Spleen (tissue), 11 donors: Measurements from ENCODE around the gene CLEC3B. TPM values are rescaled to one million over a fixed set of nuclear protein-coding genes. Genes with fewer than 3 reads are reported as not detected.

Experiments
- DNase-seq: peaks from one replicate; pipeline ENCODE4 v3.0.0-alpha.2; 2020
- H3K27ac ChIP-seq, 8 donors: fragments of 200-600 bp; sonication (generic) in 7 of 8; 1 replicate in 4 of 8; 2 replicates in 4 of 8; pipeline versions ENCODE4 v1.5.0 to v1.8.0; 2016 to 2021; ENCODE audit warnings: inconsistent platforms in 4 of 8, mild to moderate bottlenecking in 4 of 8, moderate library complexity in 1 of 8
- H3K27me3 ChIP-seq, 7 donors: fragments of 200-600 bp; sonication (generic) in 6 of 7; replicated peaks in 1 of 7; 1 replicate in 4 of 7; 2 replicates in 3 of 7; pipeline versions ENCODE4 v1.5.0 to v1.8.0; 2016 to 2021; ENCODE audit warnings: inconsistent platforms in 3 of 7, mild to moderate bottlenecking in 1 of 7
- H3K36me3 ChIP-seq, 6 donors: fragments of 200-600 bp; sonication (generic) in 5 of 6; 1 replicate in 4 of 6; 2 replicates in 2 of 6; pipeline versions ENCODE4 v1.5.0 to v1.8.0; 2016 to 2021; ENCODE audit warnings: inconsistent platforms in 2 of 6
- H3K4me1 ChIP-seq, 6 donors: fragments of 200-600 bp; sonication (generic) in 5 of 6; 1 replicate in 3 of 6; 2 replicates in 3 of 6; pipeline versions ENCODE4 v1.5.0 to v1.8.0; 2016 to 2021; ENCODE audit warnings: inconsistent platforms in 3 of 6
- H3K4me3 ChIP-seq, 8 donors: fragments of 200-600 bp; sonication (generic) in 7 of 8; 1 replicate in 4 of 8; 2 replicates in 4 of 8; pipeline versions ENCODE4 v1.5.0 to v1.8.0; 2016 to 2021; ENCODE audit warnings: inconsistent platforms in 4 of 8, mild to moderate bottlenecking in 4 of 8, moderate library complexity in 2 of 8
- H3K9me3 ChIP-seq, 8 donors: fragments of 200-600 bp; sonication (generic) in 7 of 8; 1 replicate in 4 of 8; 2 replicates in 4 of 8; pipeline versions ENCODE4 v1.5.0 to v1.8.0; 2016 to 2021; ENCODE audit warnings: inconsistent platforms in 4 of 8
- POLR2A ChIP-seq, 3 donors: fragments of 450-650 bp; IDR thresholded peaks; one replicate each; pipeline ENCODE4 v1.5.1; 2017; ENCODE audit warnings: antibody characterized with exemption in 3 of 3, mild to moderate bottlenecking in 1 of 3
- POLR2AphosphoS5 ChIP-seq, 3 donors: sonication (generic); formaldehyde crosslinking; IDR thresholded peaks; one replicate each; pipeline ENCODE4 v1.5.1; 2017; ENCODE audit warnings: antibody characterized with exemption in 3 of 3
- WGBS, 5 donors: extraction: QIAGEN DNeasy Blood & Tissue Kit in 3 of 5; methylation state at CpG; one replicate each; pipeline versions ENCODE4 v1.1.5 to v1.1.7; 2013 to 2018; 5-methylcytosine and 5-hydroxymethylcytosine counted together
- intact Hi-C: fragments of 100-400 bp; cut with DNase I; formaldehyde crosslinking; loops from one replicate; pipeline ENCODE4 v1.15.0; 2023; ENCODE audit warnings: low total_unique reads
- polyA plus RNA-seq, 3 donors: library from polyadenylated mRNA; stranded (reverse); fragments of 200-250 nt; gene quantifications; one replicate each; pipeline ENCODE4 v1.2.1, GENCODE V29; 2013
- total RNA-seq, 7 donors: library from RNA; depleted of rRNA in 3 of 7; stranded (reverse); fragments of >200 nt in 3 of 7; fragmentation: NEBNext Ultra II Directional in 4 of 7; extraction: Animal tissue kit (Norgen Biotek cat#: 25700) in 4 of 7; gene quantifications; one replicate each; pipeline versions ENCODE4 v1.1.0 to v1.2.1, GENCODE V29; 2016 to 2021
- TF ChIP-seq, protein P1 (sequence below), 11 experiments: fragments of 200-600 bp in 7 of 11; fragments of 450-650 bp in 4 of 11; sonication (generic) in 4 of 11; IDR thresholded peaks in 8 of 11; conservative IDR thresholded peaks in 3 of 11; 1 replicate in 7 of 11; 2 replicates in 4 of 11; pipeline versions ENCODE4 v1.4.0 to v1.8.0; 2016 to 2021; ENCODE audit warnings: antibody characterized with exemption in 11 of 11, inconsistent platforms in 4 of 11, mild to moderate bottlenecking in 1 of 11
- donor health status: healthy with polysubstance abuse.
- donor health status: DM: no; HTN: no; CAD: no; lungs with moderate emphysema.
- donor health status: DM: no; HTN: no; CAD: no.
- donor health status: Bipolar disorder and iron deficiency.
- donor health status: healthy.
- donor health status: DM: no; HTN: no; CAD: no.
- donor health status: DM: yes; HTN: yes; CAD: no.

CLEC3B gene
- total and polyA plus RNA-seq, 10 donors = 68.6 to 409 (median 280) TPM

DNA sequence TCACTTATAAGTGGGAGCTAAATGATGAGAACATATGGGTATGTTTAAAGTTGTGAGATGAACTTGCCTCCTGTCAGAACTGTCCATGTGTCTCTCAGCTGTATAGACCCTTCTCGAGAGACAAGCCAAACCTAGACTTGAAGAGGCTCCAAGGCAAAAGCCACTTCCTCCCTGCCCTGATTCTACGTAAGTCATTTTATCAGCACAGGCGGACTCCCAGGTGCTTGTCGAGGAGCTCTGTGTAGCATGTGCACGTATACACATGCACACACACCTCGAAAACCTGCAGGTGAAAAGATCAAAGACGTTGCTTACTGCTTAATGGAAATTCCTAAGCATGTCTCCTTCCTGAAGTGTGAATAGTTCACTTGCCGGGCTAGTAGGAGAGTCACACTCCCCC, 5.6 kb upstream of the CLEC3B start:
- 49 to 67% (median 55%) methylated on average over 7 to 8 of the region's 8 CpGs for WGBS, 5 donors

DNA sequence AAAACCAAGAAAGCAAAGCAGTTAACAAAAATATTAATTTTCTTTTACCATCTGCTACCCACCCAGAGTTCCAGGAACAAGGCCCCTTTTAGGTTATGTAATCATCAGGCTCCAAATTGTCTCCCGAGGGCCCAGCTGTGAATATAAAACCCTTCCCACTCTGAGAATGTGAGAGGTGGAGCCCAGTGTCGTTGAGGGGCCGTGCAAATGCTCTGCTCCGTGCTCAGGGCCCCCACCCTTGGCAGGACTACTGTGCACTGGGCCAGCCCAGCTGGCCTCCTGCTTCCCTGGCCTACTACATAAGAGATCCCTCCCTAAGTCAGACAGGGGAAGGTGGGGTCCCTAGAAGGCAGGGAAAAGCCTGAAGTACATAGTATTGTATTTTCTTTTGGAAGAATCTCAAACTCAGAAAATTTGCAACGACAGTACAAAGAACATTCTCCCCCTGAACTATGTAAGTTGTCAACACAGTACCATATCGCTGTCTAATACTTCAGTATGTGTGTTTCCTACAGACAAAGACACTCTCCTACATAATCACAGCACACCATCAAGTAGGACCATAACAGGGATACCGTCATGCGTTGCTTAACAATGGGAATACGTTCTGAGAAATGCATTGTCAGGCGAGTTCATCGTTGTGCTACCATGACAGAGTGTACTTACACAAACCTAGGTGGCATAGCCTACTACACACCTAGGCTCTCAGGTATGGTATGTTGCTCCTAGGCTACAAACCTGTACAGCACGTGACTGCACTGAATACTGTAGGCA, 4.4 kb upstream of the CLEC3B start:
- no peaks in the 10 kb centered on the region for H3K9me3 ChIP-seq
- WGBS, 5 donors = 70 to 86% (median 81%) methylated on average over 12 of the region's 12 CpGs
- H3K4me1 ChIP-seq = peaks cover 9 to 33% (median 21%) of the 10 kb centered on the region in 6 donors
- no peak overlapping the region for H3K4me3 ChIP-seq
- intact Hi-C loops = no loop called here
- H3K27ac ChIP-seq = peak overlapping the region in 3 of 8 donors; percentile 26 to 39 (median 37)
- no peaks in the 10 kb centered on the region for H3K36me3 ChIP-seq
- DNase-seq = no peak
- peaks cover 0 to 7% (median 0%) of the 10 kb centered on the region in 7 donors for H3K27me3 ChIP-seq
- TF ChIP-seq, protein P1, sequence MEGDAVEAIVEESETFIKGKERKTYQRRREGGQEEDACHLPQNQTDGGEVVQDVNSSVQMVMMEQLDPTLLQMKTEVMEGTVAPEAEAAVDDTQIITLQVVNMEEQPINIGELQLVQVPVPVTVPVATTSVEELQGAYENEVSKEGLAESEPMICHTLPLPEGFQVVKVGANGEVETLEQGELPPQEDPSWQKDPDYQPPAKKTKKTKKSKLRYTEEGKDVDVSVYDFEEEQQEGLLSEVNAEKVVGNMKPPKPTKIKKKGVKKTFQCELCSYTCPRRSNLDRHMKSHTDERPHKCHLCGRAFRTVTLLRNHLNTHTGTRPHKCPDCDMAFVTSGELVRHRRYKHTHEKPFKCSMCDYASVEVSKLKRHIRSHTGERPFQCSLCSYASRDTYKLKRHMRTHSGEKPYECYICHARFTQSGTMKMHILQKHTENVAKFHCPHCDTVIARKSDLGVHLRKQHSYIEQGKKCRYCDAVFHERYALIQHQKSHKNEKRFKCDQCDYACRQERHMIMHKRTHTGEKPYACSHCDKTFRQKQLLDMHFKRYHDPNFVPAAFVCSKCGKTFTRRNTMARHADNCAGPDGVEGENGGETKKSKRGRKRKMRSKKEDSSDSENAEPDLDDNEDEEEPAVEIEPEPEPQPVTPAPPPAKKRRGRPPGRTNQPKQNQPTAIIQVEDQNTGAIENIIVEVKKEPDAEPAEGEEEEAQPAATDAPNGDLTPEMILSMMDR (IDR thresholded peaks at IDR 0.05 in 8 of 11, conservative IDR thresholded peaks at IDR 0.05 in 3 of 11) = no peak
- TF ChIP-seq POLR2A (IDR thresholded peaks at IDR 0.05) = no peak
- TF ChIP-seq POLR2AphosphoS5 (IDR thresholded peaks at IDR 0.05) = no peak

More for the DNA sequence above, 5.6 kb upstream of the CLEC3B start:
- Histone ChIP-seq H3K9me3 (no peaks in the 10 kb centered on the region), H3K36me3 (peaks cover 0 to 10% (median 0%) of the 10 kb centered on the region in 6 donors), H3K4me1 (peaks cover 9 to 21% (median 13%) of the 10 kb centered on the region in 6 donors), H3K4me3 (no peak overlapping the region), H3K27ac (peak overlapping the region in 1 of 8 donors; percentile 37), H3K27me3 (no peaks in the 10 kb centered on the region)
- DNase-seq = no peak
- no peak for TF ChIP-seq POLR2AphosphoS5 (IDR thresholded peaks at IDR 0.05)
- intact Hi-C loops = no loop called here

DNA sequence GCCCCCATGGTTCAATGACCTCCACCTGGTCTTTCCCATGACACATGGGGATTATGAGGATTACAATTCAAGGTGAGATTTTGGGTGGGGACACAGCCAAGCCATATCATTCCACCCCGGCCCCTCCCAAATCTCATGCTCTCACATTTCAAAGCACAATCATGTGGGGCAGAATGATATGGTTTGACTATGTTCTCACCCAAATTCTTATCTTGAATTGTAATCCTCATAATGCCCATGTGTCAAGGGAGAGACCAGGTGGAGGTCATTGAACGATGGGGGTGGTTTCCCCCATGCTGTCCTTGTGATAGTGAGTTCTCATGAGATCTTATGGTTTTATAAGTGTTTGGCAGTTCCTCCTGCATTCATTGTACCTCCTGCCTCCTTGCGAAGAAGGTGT, 2.4 kb upstream of the CLEC3B start:
- TF ChIP-seq, protein P1 (IDR thresholded peaks at IDR 0.05 in 8 of 11, conservative IDR thresholded peaks at IDR 0.05 in 3 of 11) = no peak
- TF ChIP-seq POLR2AphosphoS5 (IDR thresholded peaks at IDR 0.05) = no peak
- TF ChIP-seq POLR2A (IDR thresholded peaks at IDR 0.05) = no peak
- DNase-seq = no peak
- H3K36me3 ChIP-seq = no peaks in the 10 kb centered on the region
- H3K9me3 ChIP-seq = no peaks in the 10 kb centered on the region
- whole genome bisulfite sequencing, 5 donors = 58 to 68% (median 67%) methylated on average over 3 of the region's 3 CpGs
- peak overlapping the region in 1 of 8 donors; percentile 84 for H3K27ac ChIP-seq
- H3K27me3 ChIP-seq = peaks cover 0 to 24% (median 0%) of the 10 kb centered on the region in 7 donors
- intact Hi-C loops = no loop called here
- H3K4me1 ChIP-seq = peaks cover 9 to 46% (median 20%) of the 10 kb centered on the region in 6 donors
- no peak overlapping the region for H3K4me3 ChIP-seq

DNA sequence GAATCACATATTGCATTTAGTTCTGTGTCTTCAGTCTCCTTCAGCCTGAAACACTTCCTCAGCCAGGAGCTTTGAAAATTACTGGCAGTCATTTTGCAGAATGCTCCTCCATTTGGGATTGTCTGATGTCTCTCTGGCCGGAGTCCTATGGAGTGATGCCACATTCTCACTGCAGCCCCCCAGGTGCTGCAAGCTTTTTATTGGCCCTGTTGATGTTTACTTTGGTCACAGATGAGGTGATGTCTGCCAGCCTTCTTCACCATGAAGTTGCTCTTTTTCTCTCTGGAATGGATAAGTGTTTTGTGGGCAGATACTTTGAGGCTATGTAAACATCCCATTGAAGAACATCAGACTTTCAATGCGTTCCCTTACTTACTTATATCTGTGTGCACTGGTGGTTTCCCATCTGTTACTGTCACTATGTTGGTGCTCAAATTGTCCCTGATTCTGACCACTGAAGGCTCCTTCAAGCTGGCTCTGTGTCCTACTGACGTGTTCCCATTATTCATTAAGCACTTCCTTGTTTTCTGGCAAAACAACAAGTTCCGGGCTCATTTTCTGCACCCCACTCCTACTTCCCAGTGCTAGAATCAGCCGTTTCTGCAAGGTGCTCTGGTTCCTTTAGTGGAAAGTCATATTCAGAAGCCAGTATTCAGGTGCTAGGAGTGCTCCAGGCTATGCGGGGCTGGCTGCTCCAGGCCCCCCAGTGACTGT, 1.4 kb upstream of the CLEC3B start:
- intact Hi-C loops = no loop called here
- Histone ChIP-seq H3K4me1 (peaks cover 9 to 55% (median 22%) of the 10 kb centered on the region in 6 donors), H3K27ac (peak overlapping the region in 7 of 8 donors; percentile 43 to 84 (median 68)), H3K27me3 (peaks cover 0 to 25% (median 0%) of the 10 kb centered on the region in 7 donors), H3K4me3 (no peak overlapping the region), H3K9me3 (no peaks in the 10 kb centered on the region), H3K36me3 (no peaks in the 10 kb centered on the region)
- TF ChIP-seq POLR2A (IDR thresholded peaks at IDR 0.05) (no peak), POLR2AphosphoS5 (IDR thresholded peaks at IDR 0.05) (no peak)
- TF ChIP-seq, protein P1 (IDR thresholded peaks at IDR 0.05 in 8 of 11, conservative IDR thresholded peaks at IDR 0.05 in 3 of 11) = no peak
- DNase-seq = no peak
- 54 to 70% (median 56%) methylated on average over 6 of the region's 6 CpGs for WGBS, 5 donors
